NCI-H524 (cell line): ENCODE data around the gene KRTAP4-16.
"Not testable (repeated sequence)": the region's sequence is repeated elsewhere in the genome, so short reads cannot be mapped to it uniquely, and the experiment has no call there.

Experiments used
- DNase-seq, 2 experiments: peaks; one replicate each; lab custom pipeline; 2025; lab: John Stamatoyannopoulos, UW

KRTAP4-16 gene

DNA sequence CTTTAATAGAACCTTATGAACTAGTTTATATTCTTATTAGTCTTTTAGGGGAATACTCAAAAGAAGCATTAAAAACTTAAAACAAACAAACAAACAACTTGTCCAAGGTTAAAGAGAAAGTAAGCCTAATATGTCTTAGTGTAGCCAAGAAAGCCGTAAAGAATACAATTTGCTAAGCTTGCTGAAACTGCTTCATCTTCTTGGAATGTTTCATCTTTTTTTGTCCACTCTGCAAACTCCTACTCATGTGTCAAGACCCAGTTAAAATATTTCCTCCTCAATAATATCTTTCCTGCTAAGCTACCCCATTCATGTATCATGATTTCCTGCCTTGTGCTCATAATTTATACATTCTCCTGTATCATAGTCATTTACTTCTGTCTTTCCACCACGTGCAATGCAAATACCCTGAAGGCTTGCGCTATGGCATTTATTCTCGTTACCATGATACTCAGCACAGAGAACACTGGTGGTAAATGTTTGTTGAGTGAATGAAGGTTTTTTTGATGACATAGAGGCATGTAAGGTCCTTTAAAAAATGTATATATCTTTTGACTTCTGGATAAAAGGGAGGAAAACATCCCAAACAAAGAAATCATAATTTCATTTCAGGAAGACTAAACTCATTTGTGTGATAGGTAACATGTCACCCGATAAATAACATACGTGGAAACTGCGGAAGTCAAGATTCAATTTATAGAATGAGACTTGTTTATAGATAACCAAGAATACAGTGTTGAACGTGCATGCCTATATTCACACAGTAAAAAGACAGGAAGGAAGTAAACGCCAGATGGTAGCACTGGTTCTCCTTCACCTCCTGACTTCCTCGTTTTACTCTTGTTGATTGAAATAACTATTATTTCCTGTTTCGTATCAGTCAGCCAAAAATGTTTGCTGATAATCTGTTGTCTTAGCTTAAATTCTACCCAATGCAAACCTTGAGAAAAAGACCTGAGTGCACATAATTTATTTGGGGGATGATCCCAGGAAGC, 18.0 kb upstream of the KRTAP4-16 start:
- DNase-seq: not testable (repeated sequence)

DNA sequence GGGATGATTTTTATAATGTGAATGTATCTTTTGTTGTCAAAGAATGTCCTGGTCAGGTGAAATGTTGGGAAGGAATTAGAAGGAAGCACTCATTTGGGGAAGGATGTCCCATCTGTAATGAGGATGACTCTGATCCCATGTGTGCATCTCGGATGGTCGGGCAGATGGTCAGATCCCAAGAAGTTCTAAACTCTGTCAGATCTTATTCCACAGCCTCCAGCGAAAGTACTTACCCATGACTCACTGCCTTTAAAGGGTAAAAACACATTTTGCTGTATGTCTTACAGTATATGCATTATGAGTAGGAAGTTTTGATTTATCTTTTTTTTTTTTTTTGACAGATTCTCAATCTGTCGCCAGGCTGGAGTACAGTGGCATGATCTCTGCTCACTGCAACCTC, 16.7 kb upstream of the KRTAP4-16 start:
- no peak for DNase-seq

- DNase-seq: not testable (repeated sequence)
Observed at GRCh38 chr17:41117846-41118386, 15.9 kb upstream of the KRTAP4-16 start, which contains the start of gene KRTAP4-11. TSS of gene KRTAP4-11 (minus strand) at chr17:41118373. CDS start at chr17:41118315, 58 bp downstream.

GRCh38 chr17:41116297-41116696, 14.3 kb upstream of the KRTAP4-16 start:
- DNase-seq: no peak

DNA sequence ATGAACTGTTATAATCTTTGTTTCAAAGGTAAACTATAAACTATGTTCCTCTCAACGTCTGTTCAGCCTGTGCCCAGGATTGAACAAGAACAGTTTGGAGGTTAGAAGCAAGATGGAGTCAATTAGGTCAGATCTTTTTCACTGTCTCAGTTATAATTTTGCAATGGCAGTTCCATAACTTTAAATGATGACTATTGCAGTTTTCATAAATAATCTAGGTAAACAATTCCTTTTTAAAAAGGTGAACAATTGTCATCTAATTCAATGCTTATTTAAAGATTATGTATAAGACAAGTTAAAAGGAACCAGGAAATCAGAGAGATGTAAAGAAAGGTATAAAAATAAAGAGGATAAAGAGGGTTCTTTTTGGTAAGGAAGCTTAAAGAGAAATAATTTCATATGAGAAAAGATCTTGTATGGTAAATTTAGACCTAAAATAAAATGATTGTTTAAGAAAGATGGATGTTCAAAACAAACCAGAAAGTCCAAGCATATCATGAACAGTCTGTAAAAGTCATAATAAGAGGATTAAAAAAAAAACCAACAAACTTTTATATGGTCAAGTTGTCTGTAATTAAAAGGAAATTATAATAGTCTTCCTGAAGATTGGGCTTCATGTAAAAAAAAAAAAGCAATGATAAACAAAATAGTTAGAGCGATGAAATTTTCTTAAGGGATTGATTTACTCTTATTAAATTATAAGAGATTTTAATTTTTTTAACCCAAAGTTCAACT, 9.3 kb upstream of the KRTAP4-16 start:
- DNase-seq: no peak

DNA sequence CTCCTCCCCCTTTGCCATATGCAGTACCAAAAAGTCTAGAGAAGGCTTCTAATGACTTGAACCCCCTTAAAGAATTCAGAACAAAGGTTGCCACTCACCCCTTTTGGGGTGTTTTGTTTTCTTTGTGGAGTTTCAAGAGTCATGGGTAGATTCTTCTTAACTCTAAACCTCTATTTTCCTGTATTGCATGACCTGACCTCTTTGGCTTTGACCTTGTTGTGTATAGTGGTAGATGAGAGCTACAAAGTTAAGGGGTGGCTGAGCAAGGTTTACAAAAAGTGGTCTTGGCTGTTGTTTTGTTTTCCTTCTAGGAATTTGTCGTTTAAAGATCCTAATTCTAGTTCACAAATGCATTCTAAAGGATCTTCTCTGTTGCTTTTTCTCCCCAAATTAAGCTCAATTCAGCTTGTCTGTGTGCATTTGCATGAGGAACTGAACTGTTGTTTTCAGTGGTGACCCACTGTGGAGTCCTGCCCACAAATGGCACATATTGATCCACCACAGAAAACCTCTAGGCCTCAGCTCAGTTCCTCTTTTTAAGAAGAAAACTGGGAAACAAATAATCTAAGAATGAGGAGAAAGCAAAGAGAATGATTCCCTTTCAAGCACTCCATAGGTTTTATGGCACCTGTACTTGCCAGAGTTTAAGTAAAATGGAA, 6.8 kb upstream of the KRTAP4-16 start:
- not testable (repeated sequence) for DNase-seq

DNA sequence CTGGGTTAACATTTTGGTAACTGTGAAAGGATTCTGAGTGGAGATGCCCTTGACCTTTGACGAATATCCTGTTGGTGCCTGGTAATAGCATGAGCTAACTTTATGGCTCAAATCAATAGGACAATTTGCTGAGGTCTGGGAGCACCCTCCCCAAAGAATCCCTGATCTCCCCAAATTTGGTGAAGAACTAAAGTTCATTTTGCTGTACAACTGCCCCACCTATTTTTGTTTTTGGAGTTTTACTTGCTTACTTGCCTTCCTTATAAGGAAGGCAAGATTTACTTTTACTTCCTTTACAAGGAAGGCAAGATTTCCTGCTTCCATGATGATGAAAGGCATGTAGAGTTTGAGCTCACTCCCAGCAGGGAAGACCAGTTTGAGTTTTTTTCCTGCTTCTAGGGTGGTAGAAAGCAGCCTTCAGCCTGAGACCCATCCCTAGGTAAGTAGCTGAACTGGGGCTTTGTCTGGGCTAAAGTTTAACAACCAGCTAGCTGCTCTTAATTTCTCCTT, 6.0 kb upstream of the KRTAP4-16 start:
- DNase-seq: no peak

- DNase-seq: not testable (repeated sequence)
Observed at GRCh38 chr17:41105347-41105746, 3.3 kb upstream of the KRTAP4-16 start, which contains the start of gene KRTAP4-9. TSS of gene KRTAP4-9 (plus strand) at chr17:41105389. CDS start at chr17:41105389, 0 bp downstream.

- DNase-seq: not testable (repeated sequence)
Observed at GRCh38 chr17:41104386-41105038, 2.5 kb upstream of the KRTAP4-16 start.

- no peak for DNase-seq
Observed at GRCh38 chr17:41103896-41104295, 1.9 kb upstream of the KRTAP4-16 start.

DNA sequence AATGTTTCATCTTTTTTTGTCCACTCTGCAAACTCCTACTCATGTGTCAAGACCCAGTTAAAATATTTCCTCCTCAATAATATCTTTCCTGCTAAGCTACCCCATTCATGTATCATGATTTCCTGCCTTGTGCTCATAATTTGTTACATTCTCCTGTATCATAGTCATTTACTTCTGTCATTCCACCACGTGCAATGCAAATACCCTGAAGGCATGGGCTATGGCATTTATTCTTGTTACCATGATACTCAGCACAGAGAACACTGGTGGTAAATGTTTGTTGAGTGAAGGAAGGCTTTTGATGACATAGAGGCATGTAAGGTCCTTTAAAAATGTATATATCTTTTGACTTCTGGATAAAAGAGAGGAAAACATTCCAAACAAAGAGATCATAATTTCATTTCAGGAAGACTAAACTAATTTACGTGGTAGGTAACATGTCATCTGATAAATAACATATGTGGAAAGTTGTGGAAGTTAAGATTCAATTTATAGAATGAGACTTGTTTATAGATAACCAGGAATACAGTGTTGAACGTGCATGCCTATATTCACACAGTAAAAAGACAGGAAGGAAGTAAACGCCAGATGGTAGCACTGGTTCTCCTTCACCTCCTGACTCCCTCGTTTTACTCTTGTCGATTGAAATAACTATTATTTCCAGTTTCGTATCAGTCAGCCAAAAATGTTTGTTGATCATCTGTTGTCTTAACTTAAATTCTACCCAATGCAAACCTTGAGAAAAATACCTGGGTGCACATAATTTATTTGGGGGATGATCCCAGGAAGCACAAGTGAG, 2.1 kb downstream of the KRTAP4-16 start:
- DNase-seq: not testable (repeated sequence)

DNA sequence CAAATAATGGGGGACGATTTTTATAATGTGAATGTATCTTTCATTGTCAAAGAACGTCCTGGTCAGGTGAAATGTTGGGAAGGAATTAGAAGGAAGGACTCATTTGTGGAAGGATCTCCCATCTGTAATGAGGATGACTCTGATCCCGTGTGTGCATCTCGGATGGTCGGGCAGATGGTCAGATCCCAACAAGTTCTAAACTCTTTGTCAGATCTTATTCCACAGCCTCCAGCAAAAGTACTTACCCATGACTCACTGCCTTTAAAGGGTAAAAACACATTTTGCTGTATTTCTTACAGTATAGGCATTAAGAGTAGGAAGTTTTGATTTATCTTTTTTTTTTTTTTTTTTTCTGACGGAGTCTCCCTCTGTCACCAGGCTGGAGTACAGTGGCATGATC, 3.5 kb downstream of the KRTAP4-16 start:
- no peak for DNase-seq

- no peak for DNase-seq
Observed at GRCh38 chr17:41098042-41098441, 4.0 kb downstream of the KRTAP4-16 start, which contains the start of gene KRTAP4-8. TSS of gene KRTAP4-8 (minus strand) at chr17:41098142. CDS start at chr17:41098084, 58 bp downstream.

DNA sequence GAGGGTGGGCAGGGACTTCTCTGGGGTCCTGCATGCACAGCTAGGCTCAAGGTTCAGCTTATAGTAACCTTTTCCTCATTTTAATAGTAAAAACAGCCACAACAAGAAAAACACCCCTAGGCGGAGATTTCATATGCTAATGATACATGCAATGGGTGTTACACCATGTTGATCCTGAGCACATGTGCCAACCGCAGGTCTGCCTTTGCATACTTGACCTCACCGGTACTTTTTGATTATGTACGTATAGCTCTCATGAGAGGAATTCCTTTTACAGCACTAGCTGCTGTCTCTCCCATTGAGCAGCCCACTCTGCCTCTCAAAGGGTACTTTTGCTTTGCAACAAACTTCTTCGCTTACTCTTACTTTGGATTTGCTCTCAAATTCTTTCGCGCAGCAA, 6.0 kb downstream of the KRTAP4-16 start:
- no peak for DNase-seq

DNA sequence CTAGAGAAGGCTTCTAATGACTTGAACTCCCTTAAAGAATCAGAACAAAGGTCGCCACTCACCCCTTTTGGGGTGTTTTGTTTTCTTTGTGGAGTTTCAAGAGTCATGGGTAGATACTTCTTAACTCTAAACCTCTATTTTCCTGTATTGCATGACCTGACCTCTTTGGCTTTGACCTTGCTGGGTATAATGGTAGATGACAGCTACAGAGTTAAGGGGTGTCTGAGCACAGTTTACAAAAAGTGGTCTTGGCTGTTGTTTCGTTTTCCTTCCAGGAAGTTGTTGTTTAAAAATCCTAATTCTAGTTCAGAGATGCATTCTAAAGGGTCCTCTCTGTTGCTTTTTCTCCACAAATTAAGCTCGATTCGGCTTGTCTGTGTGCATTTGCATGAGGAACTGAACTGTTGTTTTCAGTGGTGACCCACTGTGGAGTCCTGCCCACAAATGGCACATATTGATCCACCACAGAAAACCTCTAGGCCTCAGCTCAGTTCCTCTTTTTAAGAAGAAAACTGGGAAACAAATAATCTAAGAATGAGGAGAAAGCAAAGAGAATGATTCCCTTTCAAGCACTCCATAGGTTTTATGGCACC, 13.2 kb downstream of the KRTAP4-16 start:
- DNase-seq: not testable (repeated sequence)

DNA sequence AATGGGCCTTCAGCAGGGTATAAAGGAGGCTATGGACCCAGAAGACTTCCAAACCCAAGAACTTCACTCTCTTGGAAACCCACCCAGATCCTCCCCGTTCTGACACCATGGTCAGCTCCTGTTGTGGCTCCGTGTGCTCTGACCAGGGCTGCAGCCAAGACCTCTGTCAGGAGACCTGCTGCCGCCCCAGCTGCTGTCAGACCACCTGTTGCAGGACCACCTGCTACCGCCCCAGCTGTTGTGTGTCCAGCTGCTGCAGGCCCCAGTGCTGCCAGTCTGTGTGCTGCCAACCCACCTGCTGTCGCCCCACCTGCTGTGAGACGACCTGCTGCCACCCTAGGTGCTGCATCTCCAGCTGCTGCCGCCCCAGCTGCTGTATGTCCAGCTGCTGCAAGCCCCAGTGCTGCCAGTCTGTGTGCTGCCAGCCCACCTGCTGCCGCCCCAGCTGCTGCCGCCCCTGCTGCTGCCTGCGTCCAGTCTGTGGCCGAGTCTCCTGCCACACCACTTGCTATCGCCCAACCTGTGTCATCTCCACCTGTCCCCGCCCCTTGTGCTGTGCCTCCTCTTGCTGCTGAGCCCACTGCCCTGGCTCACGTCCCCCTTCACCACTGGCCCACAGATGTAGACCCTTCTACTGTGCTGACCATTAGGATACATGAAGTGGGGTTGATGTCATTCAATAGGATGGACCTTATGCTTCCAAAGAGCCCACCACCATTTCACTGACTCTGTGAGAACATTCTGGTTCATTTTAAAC, 17.7 kb downstream of the KRTAP4-16 start, which contains the start of gene KRTAP4-7:
Gene KRTAP4-7, plus strand, starts transcription at position 51 of the 757 bp plus-strand sequence. Its CDS starts 57 bp downstream, at position 108.
- not testable (repeated sequence) for DNase-seq

- not testable (repeated sequence) for DNase-seq
Observed at GRCh38 chr17:41083427-41083826, 18.6 kb downstream of the KRTAP4-16 start.

GRCh38 chr17:41082626-41083025, 19.4 kb downstream of the KRTAP4-16 start:
- DNase-seq: no peak

DNA sequence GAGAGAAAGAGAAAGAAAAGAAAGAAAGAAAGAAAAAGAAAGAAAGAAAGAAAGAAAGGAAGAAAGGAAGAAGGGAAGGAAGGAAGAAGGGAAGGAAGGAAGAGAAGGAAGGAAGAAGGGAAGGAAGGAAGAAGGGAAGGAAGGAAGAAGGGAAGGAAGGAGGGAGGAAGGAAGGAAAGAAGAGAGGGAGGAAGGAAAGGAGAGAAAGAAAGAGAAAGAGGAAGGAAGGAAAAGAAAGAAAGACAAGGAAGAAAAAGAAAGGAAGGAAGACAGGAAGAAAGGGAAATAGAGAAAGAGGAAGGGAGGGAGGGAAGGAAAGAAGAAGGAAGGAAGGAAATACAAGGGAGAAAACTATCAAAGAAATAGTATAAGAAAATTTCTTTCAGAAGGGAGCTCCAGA, 25.2 kb downstream of the KRTAP4-16 start:
- DNase-seq: no peak
